ENCODE data around the gene STX4. TPM values are rescaled to one million over a fixed set of nuclear protein-coding genes. Genes with fewer than 3 reads are reported as not detected.

Gene STX4
- total and polyA plus RNA-seq, 9 of the 15 experiments (the other 6 are each of a cell fraction or from before 2014, with no cell fraction given) = 3.2 to 48.0 (median 21.5) TPM

GRCh38 chr16:31073142-31073969 lies 40.0 kb downstream of the STX4 start (continued):
- TF ChIP-seq ARID3B (CRISPR knock-in tag; IDR thresholded peaks at IDR 0.05; ENCODE audit: borderline replicate concordance) = 0 out of 2 replicates have a peak, but pooled peaks have one; percentile 28
- peak in 1 of 3 experiments; percentile 74; a peak in 2 of 6 replicates for TF ChIP-seq ZBTB11 (CRISPR knock-in tag; IDR thresholded peaks at IDR 0.05)
- TF ChIP-seq TEAD1 (CRISPR knock-in tag; IDR thresholded peaks at IDR 0.05) = 0 out of 4 replicates have a peak, but pooled peaks of 1 of the 2 experiments have one; percentile 65
- peak; percentile 61; the same call in 1 of the 2 replicates for TF ChIP-seq NR3C1 (CRISPR knock-in tag; IDR thresholded peaks at IDR 0.05)
- peak; percentile 53 to 78 (median 69) for TF ChIP-seq YY1 (IDR thresholded peaks at IDR 0.05; ENCODE audit: borderline replicate concordance in 1 of 3, control insufficient read depth in 1 of 3, extremely low read depth in 1 of 3, insufficient read depth in 3 of 3, insufficient read length in 1 of 3, insufficient replicate concordance in 2 of 3, low read depth in 1 of 3, low read length in 2 of 3)
- no peak for TF ChIP-seq MYBL2 (IDR thresholded peaks at IDR 0.05; ENCODE audit: low read depth)
- no peak for TF ChIP-seq MYBL2 (CRISPR knock-in tag; IDR thresholded peaks at IDR 0.05; ENCODE audit: borderline replicate concordance)
- TF ChIP-seq ELF4 (CRISPR knock-in tag; IDR thresholded peaks at IDR 0.05) = 0 out of 2 replicates have a peak, but pooled peaks have one; percentile 19
- no peak for TF ChIP-seq ILK (tag; IDR thresholded peaks at IDR 0.05; ENCODE audit: borderline replicate concordance, low read depth)
- TF ChIP-seq PYGO2 (tag; IDR thresholded peaks at IDR 0.05) = no peak
- TF ChIP-seq FOXK2 (conservative IDR thresholded peaks at IDR 0.05 in 1 of 2, IDR thresholded peaks at IDR 0.05 in 1 of 2; ENCODE audit: low read depth in 2 of 2) = 0 out of 4 replicates have a peak, but pooled peaks have one; percentile 26 to 40
- peak; percentile 68 for TF ChIP-seq FUS (optimal IDR thresholded peaks at IDR 0.05; ENCODE audit: low read depth, low read length)
- TF ChIP-seq VEZF1 (CRISPR knock-in tag; IDR thresholded peaks at IDR 0.05) = peak; percentile 83
- TF ChIP-seq SMAD4 (CRISPR knock-in tag; conservative IDR thresholded peaks at IDR 0.05) = peak; percentile 87
- TF ChIP-seq RBFOX2 (IDR thresholded peaks at IDR 0.05; ENCODE audit: low read depth, low read length) = peak; percentile 86
- TF ChIP-seq TOE1 (IDR thresholded peaks at IDR 0.05; ENCODE audit: borderline replicate concordance) = peak; percentile 99
- 0 out of 2 replicates have a peak, but pooled peaks have one; percentile 55 for TF ChIP-seq TOE1 (CRISPR knock-in tag; IDR thresholded peaks at IDR 0.05; ENCODE audit: borderline replicate concordance, low read depth)
- peak; percentile 26 for TF ChIP-seq TBP (optimal IDR thresholded peaks at IDR 0.05; ENCODE audit: low read depth, low read length)

Data from K562 (cell line).